Measurements from ENCODE around the gene HAGH.

The HAGH gene

DNA sequence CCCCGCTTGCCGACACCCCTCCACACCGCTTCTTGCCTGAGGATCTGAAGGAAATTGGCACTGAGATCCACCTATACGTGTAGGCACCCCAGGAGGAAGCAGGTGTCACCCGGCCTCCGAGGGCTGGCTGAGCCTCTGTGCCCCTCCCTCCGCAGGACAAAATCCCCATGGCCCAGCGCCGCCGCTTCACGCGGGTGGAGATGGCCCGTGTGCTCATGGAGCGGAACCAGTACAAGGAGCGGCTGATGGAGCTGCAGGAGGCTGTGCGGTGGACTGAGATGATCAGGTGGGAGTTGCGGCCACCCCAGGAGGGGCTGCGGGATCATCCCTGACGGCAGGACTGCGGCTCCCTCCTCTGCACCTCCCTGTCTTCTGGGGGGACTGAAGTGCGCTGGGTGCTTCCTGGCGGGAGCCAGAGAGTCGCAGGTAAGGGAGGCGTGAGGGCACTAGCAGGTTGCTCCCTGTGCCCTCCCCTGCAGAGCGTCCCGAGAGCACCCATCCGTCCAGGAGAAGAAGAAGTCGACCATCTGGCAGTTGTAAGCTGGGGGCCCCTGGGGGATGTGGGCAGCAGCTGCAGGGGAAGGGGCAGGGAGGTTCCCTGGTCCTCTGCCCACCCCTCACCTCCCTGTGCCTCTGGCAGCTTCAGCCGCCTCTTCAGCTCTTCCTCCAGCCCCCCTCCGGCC, 64.3 kb downstream of the HAGH start:
- no peak for DNase-seq

- DNase-seq, result no peak
These were observed 64.9 kb downstream of the HAGH start for GRCh38 chr16:1761751-1762150.

DNA sequence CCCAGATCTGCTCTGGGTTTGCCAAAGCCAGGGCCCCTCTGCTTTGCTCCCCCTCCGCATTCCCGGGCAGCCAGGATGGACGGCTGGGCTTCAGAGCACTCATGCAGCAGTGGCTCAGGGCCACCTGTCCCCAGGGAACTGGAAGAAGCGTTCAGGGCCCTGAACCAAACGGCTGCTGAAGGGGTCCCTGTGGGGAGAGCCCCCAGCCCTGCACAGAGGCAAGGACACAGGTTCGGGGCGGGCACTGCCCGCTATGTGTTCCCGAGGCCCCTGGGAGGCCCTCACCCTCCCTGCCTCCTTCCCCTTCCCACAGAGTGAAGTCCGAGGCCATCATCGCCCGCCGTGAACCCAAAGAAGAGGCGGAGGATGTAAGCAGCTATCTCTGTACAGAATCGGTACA, 65.7 kb downstream of the HAGH start:
- DNase-seq, result no peak

DNA sequence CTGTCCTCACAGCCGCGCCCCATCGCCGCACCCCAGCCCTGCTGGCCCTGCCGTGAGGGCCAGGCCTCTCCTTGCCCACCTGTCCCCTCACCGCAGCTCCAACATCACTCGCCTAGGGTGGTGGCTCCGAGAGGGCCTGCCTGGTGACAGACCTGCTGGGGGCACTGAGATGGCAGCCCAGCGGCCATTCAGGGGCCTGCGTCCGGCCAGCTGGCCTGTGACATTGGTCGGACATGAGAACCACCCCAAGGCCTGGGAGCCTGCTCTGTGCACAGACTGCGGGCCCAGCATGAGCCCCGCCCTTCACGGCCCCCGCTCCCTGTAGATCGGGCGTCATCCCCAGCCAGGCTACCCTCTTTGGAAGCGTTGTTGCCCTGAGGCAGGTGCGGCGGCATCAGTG, 67.1 kb downstream of the HAGH start:
- no peak for DNase-seq

GRCh38 chr16:1758923-1759322, 67.7 kb downstream of the HAGH start:
- DNase-seq, result no peak

DNA sequence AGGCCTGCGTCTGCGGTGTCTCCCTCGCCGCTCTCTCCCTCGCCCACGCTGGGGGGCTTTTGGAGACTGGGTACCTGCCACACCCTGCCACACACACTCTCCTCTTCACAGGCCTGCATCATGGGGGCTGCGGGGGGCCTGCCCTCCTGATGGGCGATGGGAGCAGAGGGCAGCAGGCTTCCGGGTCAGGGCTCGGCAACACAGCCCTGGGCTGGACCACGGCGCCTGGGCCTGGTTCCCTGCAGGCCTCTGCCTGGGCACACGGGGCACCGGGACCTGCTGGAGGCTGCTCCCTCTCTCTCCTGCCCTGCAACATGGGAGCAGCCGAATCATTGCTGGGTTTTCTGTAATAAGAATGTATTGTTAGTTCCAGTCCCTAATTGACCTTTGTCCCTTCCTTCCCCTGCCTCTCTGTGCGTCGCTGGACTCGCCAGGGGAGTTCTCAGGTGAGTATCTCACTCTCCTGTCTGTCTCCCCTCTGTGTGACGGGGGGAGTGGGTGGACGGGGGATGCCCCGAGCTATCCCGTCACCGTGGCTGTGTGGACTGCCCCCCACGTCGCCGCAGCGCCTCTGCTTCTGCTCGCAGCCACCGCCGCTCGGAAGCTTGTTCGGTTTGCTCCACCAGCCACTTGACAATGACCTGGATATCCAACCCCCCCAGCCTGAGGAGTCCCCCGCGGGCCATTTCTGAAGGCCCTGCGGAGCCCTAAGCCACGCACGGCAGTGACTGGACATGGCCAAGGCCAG, 68.7 kb downstream of the HAGH start:
- no peak for DNase-seq

All from NCI-H1417 (cell line).